Endothelial cell of umbilical vein (primary cell): ENCODE data around the gene NUPR2. TPM values are rescaled to one million over a fixed set of nuclear protein-coding genes. Genes with fewer than 3 reads are reported as not detected.

Source experiments
- Bru-seq: library from RNA; stranded (reverse); fragments of 400-500 nt; gene quantifications from one replicate; lab custom pipeline; 2021; lab: Mats Ljungman, UMichigan
- BruChase-seq, 2 experiments: library from RNA; stranded (reverse); fragments of 400-500 nt; gene quantifications; one replicate each; lab custom pipeline; 2021; lab: Mats Ljungman, UMichigan
- BruUV-seq: library from RNA; stranded (reverse); fragments of 400-500 nt; replicated peaks from 2 replicates; lab custom pipeline; 2021; lab: Mats Ljungman, UMichigan
- CTCF ChIA-PET: fragments of 300-600, 350-600 bp; sonication (Branson Sonifier 250); formaldehyde crosslinking; loops from one replicate; lab custom pipeline; 2021; ENCODE audit warnings: antibody characterized with exemption, inconsistent platforms; lab: Charles Lee
- POLR2A ChIA-PET: fragments of 300-600, 350-600 bp; sonication (Branson Sonifier 250); formaldehyde crosslinking; loops from one replicate; lab custom pipeline; 2021; ENCODE audit warnings: antibody characterized with exemption, inconsistent platforms; lab: Charles Lee
- DNase-seq: peaks from one replicate; pipeline ENCODE4 v3.0.0-alpha.2; 2011; ENCODE audit warnings: low read depth, low spot score
- FAIRE-seq: peaks from 2 replicates; lab custom pipeline; 2011; peaks lifted over from hg19 to GRCh38; lab: Jason Lieb, UNC
- H2AFZ ChIP-seq: 2 replicates; pipeline ENCODE4 v1.6.0; 2012; ENCODE audit warnings: low read depth, low read length, control low read depth, inconsistent platforms
- H3K27ac ChIP-seq: 2 replicates; pipeline ENCODE4 v1.5.1; 2011; ENCODE audit warnings: low read depth, mild to moderate bottlenecking, control low read depth, low read length, moderate library complexity; ENCODE audit not compliant: insufficient read depth
- H3K27me3 ChIP-seq, 2 experiments: 2 replicates each; pipeline versions ENCODE4 v1.6.0 to v1.6.1; 2011; ENCODE audit warnings: low read length in 2 of 2, mixed read lengths in 1 of 2; ENCODE audit not compliant: control insufficient read depth in 2 of 2, insufficient read depth in 2 of 2
- H3K36me3 ChIP-seq, 2 experiments: 2 replicates in 1 of 2; 3 replicates in 1 of 2; pipeline ENCODE4 v1.5.1; 2011; ENCODE audit warnings: low read length in 2 of 2, mild to moderate bottlenecking in 1 of 2, moderate library complexity in 1 of 2; ENCODE audit not compliant: control insufficient read depth in 2 of 2, insufficient read depth in 2 of 2; ENCODE audit errors: extremely low read depth in 1 of 2
- H3K4me1 ChIP-seq: 3 replicates; pipeline ENCODE4 v1.5.1; 2011; ENCODE audit warnings: mild to moderate bottlenecking, low read length; ENCODE audit not compliant: control insufficient read depth, insufficient read depth; ENCODE audit errors: extremely low read depth
- H3K4me2 ChIP-seq: 2 replicates; pipeline ENCODE4 v1.6.1; 2011; ENCODE audit warnings: low read length, control low read depth, mixed read lengths; ENCODE audit not compliant: insufficient read depth
- H3K4me3 ChIP-seq, 3 experiments: fragments of 200-600 bp in 1 of 3; sonication (generic), shearing (Covaris generic) in 1 of 3; replicated peaks in 1 of 3; 2 replicates each; pipeline ENCODE4 v1.5.1; 2011 to 2016; ENCODE audit warnings: control low read depth in 3 of 3, low read length in 3 of 3, mild to moderate bottlenecking in 2 of 3, inconsistent platforms in 1 of 3, low read depth in 1 of 3, moderate library complexity in 1 of 3; ENCODE audit not compliant: insufficient read depth in 1 of 3
- H3K79me2 ChIP-seq: 2 replicates; pipeline ENCODE4 v1.6.0; 2012; ENCODE audit warnings: low read length, inconsistent platforms; ENCODE audit not compliant: control insufficient read depth, insufficient read depth
- H3K9ac ChIP-seq: replicated peaks from 2 replicates; pipeline ENCODE3; 2011; ENCODE audit warnings: low read length, control low read depth; ENCODE audit not compliant: insufficient read depth; ENCODE audit errors: extremely low read depth
- H3K9me1 ChIP-seq: replicated peaks from 3 replicates; pipeline ENCODE4 v1.6.0; 2011; ENCODE audit warnings: mild to moderate bottlenecking, low read length; ENCODE audit not compliant: control insufficient read depth, insufficient read depth; ENCODE audit errors: extremely low read depth
- H3K9me3 ChIP-seq: replicated peaks from 2 replicates; pipeline ENCODE4 v1.5.1; 2012; ENCODE audit warnings: low read length, inconsistent platforms; ENCODE audit not compliant: control insufficient read depth, insufficient read depth
- H4K20me1 ChIP-seq: replicated peaks from 2 replicates; pipeline ENCODE3; 2011; ENCODE audit warnings: mild to moderate bottlenecking, low read length; ENCODE audit not compliant: control insufficient read depth, insufficient read depth; ENCODE audit errors: extremely low read depth
- CTCF ChIP-seq, 2 donors: IDR thresholded peaks; 1 replicate in 1 of 2; 2 replicates in 1 of 2; pipeline ENCODE4 v1.5.1; 2011; ENCODE audit warnings: low read length in 2 of 2, mild to moderate bottlenecking in 2 of 2, moderate library complexity in 2 of 2, control low read depth in 1 of 2, inconsistent platforms in 1 of 2, low read depth in 1 of 2; ENCODE audit not compliant: insufficient read depth in 1 of 2; ENCODE audit errors: extremely low read depth in 1 of 2
- EZH2 ChIP-seq: IDR thresholded peaks from 2 replicates; pipeline ENCODE4 v1.6.1; 2012; ENCODE audit warnings: borderline replicate concordance, low read depth, mild to moderate bottlenecking, moderate library complexity, low read length, inconsistent platforms; ENCODE audit not compliant: severe bottlenecking
- FOS ChIP-seq: IDR thresholded peaks from 2 replicates; pipeline ENCODE4 v1.6.1; 2011; ENCODE audit warnings: mild to moderate bottlenecking, low read length, moderate library complexity, borderline replicate concordance; ENCODE audit not compliant: insufficient read depth
- GATA2 ChIP-seq: IDR thresholded peaks from 2 replicates; pipeline ENCODE4 v1.7.0; 2011; ENCODE audit warnings: low read depth, mild to moderate bottlenecking, moderate library complexity, mixed read lengths, low read length; ENCODE audit not compliant: insufficient read length, insufficient read depth
- JUN ChIP-seq: IDR thresholded peaks from 2 replicates; pipeline ENCODE4 v1.6.1; 2011; ENCODE audit warnings: borderline replicate concordance, low read depth; ENCODE audit not compliant: insufficient read length, insufficient read depth
- MAX ChIP-seq: IDR thresholded peaks from 2 replicates; pipeline ENCODE4 v1.6.1; 2011; ENCODE audit not compliant: insufficient read depth, insufficient read length
- MYC ChIP-seq: IDR thresholded peaks from one replicate; pipeline ENCODE4 v1.6.1; 2011; ENCODE audit warnings: mild to moderate bottlenecking, low read depth, low read length
- POLR2A ChIP-seq: IDR thresholded peaks from 2 replicates; pipeline ENCODE4 v1.6.1; 2012; ENCODE audit warnings: low read depth, mild to moderate bottlenecking, control low read depth, low read length
- POLR2AphosphoS5 ChIP-seq: IDR thresholded peaks from 2 replicates; pipeline ENCODE4 v1.6.1; 2012; ENCODE audit warnings: low read depth, mild to moderate bottlenecking, control low read depth, low read length, moderate library complexity; ENCODE audit not compliant: insufficient read depth
- dilution Hi-C: fragments of 300-500 bp; cut with MboI; formaldehyde crosslinking; loops from one replicate; pipeline ENCODE4 v1.15.0; 2019; ENCODE audit warnings: low sequenced_read_pairs; ENCODE audit not compliant: extremely low pct_ligation_motif_present
- intact Hi-C: fragments of 100-400 bp; cut with micrococcal nuclease; formaldehyde crosslinking; loops from one replicate; pipeline ENCODE4 v1.10.0; 2022
- long read RNA-seq: library from polyadenylated mRNA; stranded (forward); transcript quantifications from one replicate; pipeline ENCODE4 v2.0.0, GENCODE V29; 2021
- polyA minus RNA-seq, 3 experiments: library from RNA; depleted of rRNA, polyadenylated mRNA; stranded (reverse); fragments of >200 nt; gene quantifications; 1 replicate in 1 of 3; 2 replicates in 2 of 3; pipeline ENCODE4 v1.2.3, GENCODE V29; 2011
- polyA plus RNA-seq, 4 experiments: library from polyadenylated mRNA; depleted of rRNA in 3 of 4; stranded (reverse) in 3 of 4; unstranded in 1 of 4; fragments of >200 nt; gene quantifications; 2 replicates each; pipeline versions ENCODE4 v1.2.1 to v1.2.3, GENCODE V29; 2011 to 2012; ENCODE audit warnings: missing spikeins in 1 of 4
- total RNA-seq: library from RNA; stranded (reverse); gene quantifications from 2 replicates; pipeline ENCODE4 v1.2.3, GENCODE V29; 2021

NUPR2 gene
- total RNA-seq (not detected in 2 replicates), polyA plus RNA-seq (not detected in 2 replicates), polyA minus RNA-seq (not detected in 2 replicates), Bru-seq, nascent RNA (not detected), BruChase-seq, experiment 1, labeled RNA remaining after a 6-hour chase (percentile 11 among the genes with signal in this experiment), BruChase-seq, experiment 2, labeled RNA remaining after a 2-hour chase (not detected)
- not detected in 2 replicates for polyA plus RNA-seq (2011; cell fraction: cytosol; rRNA removed)
- not detected in 2 replicates for polyA plus RNA-seq (2011; cell fraction: nucleus; rRNA removed)
- not detected in 2 replicates for polyA plus RNA-seq (2012)
- polyA minus RNA-seq (2011; cell fraction: cytosol; rRNA and poly(A)+ RNA removed), result not detected
- not detected in 2 replicates for polyA minus RNA-seq (2011; cell fraction: nucleus; rRNA and poly(A)+ RNA removed)
- long read RNA-seq, result 0 reads

- FAIRE-seq, result no peak
- no TSS peak for BruUV-seq
- CTCF ChIA-PET, result no interaction called here
These were observed at the start of gene NUPR2 for GRCh38 chr7:56115852-56116538. NUPR2 (minus strand) TSS chr7:56116417; CDS start chr7:56116314, 103 bp downstream.

More at GRCh38 chr7:56115852-56116538, at the start of gene NUPR2:
- H2AFZ ChIP-seq, result no peak within 1 kb of the TSS
- H3K4me3 ChIP-seq, result no peak within 1 kb of the TSS
- no peaks in the 10 kb centered on the region for H3K9me3 ChIP-seq
- POLR2A ChIA-PET, result no interaction called here
- TF ChIP-seq POLR2A (no peak), POLR2AphosphoS5 (no peak), GATA2 (no peak), CTCF (IDR thresholded peaks at IDR 0.05; ENCODE audit: extremely low read depth in 1 of 2, insufficient read depth in 1 of 2, low read depth in 1 of 2, low read length in 2 of 2) (no peak), MAX (no peak), FOS (no peak), JUN (no peak), MYC (no peak), EZH2 (no peak)
- H3K4me2 ChIP-seq, result no peak within 1 kb of the TSS
- H3K9me1 ChIP-seq, result no peaks in the 10 kb centered on the region
- H3K27ac ChIP-seq, result no peak within 1 kb of the TSS
- no peaks in the 10 kb centered on the region for H3K79me2 ChIP-seq
- H3K36me3 ChIP-seq, result no peaks in the 10 kb centered on the region
- dilution Hi-C loops, result no loop called here
- intact Hi-C loops, result no loop called here
- H3K9ac ChIP-seq, result no peak within 1 kb of the TSS
- no peak for DNase-seq
- no peaks in the 10 kb centered on the region for H3K4me1 ChIP-seq
- peaks cover 0 to 6% of the 10 kb centered on the region in 2 experiments for H3K27me3 ChIP-seq
- no peaks in the 10 kb centered on the region for H4K20me1 ChIP-seq
